A673 (cell line): ENCODE data around the gene ANKMY1.

Experiments used
- CTCF ChIP-seq: fragments of 300-800, 200-600 bp; sonication (generic); conservative IDR thresholded peaks from 2 replicates; pipeline ENCODE4 v1.5.1; 2017; ENCODE audit warnings: low read depth, mild to moderate bottlenecking, antibody characterized with exemption, low read length, moderate library complexity, mixed read lengths
- EZH2 ChIP-seq: fragments of 200-600 bp; sonication (generic); IDR thresholded peaks from 2 replicates; pipeline ENCODE4 v1.6.1; 2017; ENCODE audit warnings: borderline replicate concordance, low read depth, mild to moderate bottlenecking, mixed read lengths, antibody characterized with exemption, low read length; ENCODE audit not compliant: poor library complexity, severe bottlenecking

- TF ChIP-seq EZH2 = no peak
- no peak for TF ChIP-seq CTCF
Observed at GRCh38 chr2:240585681-240586197, 28.0 kb upstream of the ANKMY1 start.
